ENCODE results near the gene GSK3A. TPM values are rescaled to one million over a fixed set of nuclear protein-coding genes. Genes with fewer than 3 reads are reported as not detected.
A peak's percentile ranks its signal among the peaks of the same experiment; 100 is the strongest.

Gene GSK3A
- total RNA-seq, 1 experiment from 2014 or later: 46.0 TPM

- no peak overlapping the region; a peak in 1 of 4 replicates for H3K4me3 ChIP-seq (ENCODE audit: low read depth in 2 of 2, low read length in 2 of 2)
- ATAC-seq: no peak
- peaks cover 38% of the 10 kb centered on the region for H3K4me1 ChIP-seq (ENCODE audit: control insufficient read depth, insufficient read depth, low read length)
- H3K27me3 ChIP-seq (ENCODE audit: control insufficient read depth, insufficient read depth, low read length): no peaks in the 10 kb centered on the region
- in situ Hi-C loops (cut with HindIII; ENCODE audit: low pct_unique_long_range_greater_than_20kb, low sequenced_read_pairs) (no loop called here), intact Hi-C loops (cut with micrococcal nuclease; ENCODE audit: unreplicated experiment) (no loop called here)
- DNase-seq (ENCODE audit: low read depth, low spot score): no peak
- CTCF ChIA-PET: interaction anchor here (0.7 kb wide), 1 partner anchor 363 kb away, joined by 3 read pairs; no protein-coding TSS in a partner anchor
- TF ChIP-seq, protein P1, sequence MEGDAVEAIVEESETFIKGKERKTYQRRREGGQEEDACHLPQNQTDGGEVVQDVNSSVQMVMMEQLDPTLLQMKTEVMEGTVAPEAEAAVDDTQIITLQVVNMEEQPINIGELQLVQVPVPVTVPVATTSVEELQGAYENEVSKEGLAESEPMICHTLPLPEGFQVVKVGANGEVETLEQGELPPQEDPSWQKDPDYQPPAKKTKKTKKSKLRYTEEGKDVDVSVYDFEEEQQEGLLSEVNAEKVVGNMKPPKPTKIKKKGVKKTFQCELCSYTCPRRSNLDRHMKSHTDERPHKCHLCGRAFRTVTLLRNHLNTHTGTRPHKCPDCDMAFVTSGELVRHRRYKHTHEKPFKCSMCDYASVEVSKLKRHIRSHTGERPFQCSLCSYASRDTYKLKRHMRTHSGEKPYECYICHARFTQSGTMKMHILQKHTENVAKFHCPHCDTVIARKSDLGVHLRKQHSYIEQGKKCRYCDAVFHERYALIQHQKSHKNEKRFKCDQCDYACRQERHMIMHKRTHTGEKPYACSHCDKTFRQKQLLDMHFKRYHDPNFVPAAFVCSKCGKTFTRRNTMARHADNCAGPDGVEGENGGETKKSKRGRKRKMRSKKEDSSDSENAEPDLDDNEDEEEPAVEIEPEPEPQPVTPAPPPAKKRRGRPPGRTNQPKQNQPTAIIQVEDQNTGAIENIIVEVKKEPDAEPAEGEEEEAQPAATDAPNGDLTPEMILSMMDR (IDR thresholded peaks at IDR 0.05): no peak
- TF ChIP-seq, protein P2, sequence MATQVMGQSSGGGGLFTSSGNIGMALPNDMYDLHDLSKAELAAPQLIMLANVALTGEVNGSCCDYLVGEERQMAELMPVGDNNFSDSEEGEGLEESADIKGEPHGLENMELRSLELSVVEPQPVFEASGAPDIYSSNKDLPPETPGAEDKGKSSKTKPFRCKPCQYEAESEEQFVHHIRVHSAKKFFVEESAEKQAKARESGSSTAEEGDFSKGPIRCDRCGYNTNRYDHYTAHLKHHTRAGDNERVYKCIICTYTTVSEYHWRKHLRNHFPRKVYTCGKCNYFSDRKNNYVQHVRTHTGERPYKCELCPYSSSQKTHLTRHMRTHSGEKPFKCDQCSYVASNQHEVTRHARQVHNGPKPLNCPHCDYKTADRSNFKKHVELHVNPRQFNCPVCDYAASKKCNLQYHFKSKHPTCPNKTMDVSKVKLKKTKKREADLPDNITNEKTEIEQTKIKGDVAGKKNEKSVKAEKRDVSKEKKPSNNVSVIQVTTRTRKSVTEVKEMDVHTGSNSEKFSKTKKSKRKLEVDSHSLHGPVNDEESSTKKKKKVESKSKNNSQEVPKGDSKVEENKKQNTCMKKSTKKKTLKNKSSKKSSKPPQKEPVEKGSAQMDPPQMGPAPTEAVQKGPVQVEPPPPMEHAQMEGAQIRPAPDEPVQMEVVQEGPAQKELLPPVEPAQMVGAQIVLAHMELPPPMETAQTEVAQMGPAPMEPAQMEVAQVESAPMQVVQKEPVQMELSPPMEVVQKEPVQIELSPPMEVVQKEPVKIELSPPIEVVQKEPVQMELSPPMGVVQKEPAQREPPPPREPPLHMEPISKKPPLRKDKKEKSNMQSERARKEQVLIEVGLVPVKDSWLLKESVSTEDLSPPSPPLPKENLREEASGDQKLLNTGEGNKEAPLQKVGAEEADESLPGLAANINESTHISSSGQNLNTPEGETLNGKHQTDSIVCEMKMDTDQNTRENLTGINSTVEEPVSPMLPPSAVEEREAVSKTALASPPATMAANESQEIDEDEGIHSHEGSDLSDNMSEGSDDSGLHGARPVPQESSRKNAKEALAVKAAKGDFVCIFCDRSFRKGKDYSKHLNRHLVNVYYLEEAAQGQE (IDR thresholded peaks at IDR 0.05; ENCODE audit: insufficient read depth in 1 of 2, low read depth in 2 of 2, low read length in 1 of 2): no peak
- TF ChIP-seq TCF7L2 (IDR thresholded peaks at IDR 0.05; ENCODE audit: low read depth, low read length) (no peak), SIN3A (IDR thresholded peaks at IDR 0.05; ENCODE audit: borderline replicate concordance, insufficient read depth, low read depth, low read length) (no peak), POLR2AphosphoS5 (IDR thresholded peaks at IDR 0.05; ENCODE audit: low read depth, low read length) (no peak)
- H3K36me3 ChIP-seq (ENCODE audit: control insufficient read depth, insufficient read depth, low read length): no peaks in the 10 kb centered on the region; the same call in 1 of the 2 replicates
- no TSS peak for BruUV-seq (replicated peaks)
- H3K9me3 ChIP-seq (ENCODE audit: control insufficient read depth, insufficient read depth, low read depth, low read length): no peaks in the 10 kb centered on the region
- peak overlapping the region; percentile 57; the same call in 1 of the 2 replicates for H3K27ac ChIP-seq (ENCODE audit: low read length)
- POLR2A ChIA-PET: interaction anchor here (0.7 kb wide), 1 partner anchor 32 kb away, joined by 5 read pairs; no protein-coding TSS in a partner anchor
Observed at GRCh38 chr19:42250183-42250665, 7.8 kb upstream of the GSK3A start.

GRCh38 chr19:42249769-42250168 is 7.4 kb upstream of the GSK3A start:
- POLR2A ChIA-PET: no interaction called here
- CTCF ChIA-PET: no interaction called here
- intact Hi-C loops (cut with micrococcal nuclease; ENCODE audit: unreplicated experiment) (loop anchor here (5.0 kb wide), 1 partner anchor 33 kb away; no protein-coding TSS in a partner anchor), in situ Hi-C loops (cut with HindIII; ENCODE audit: low pct_unique_long_range_greater_than_20kb, low sequenced_read_pairs) (no loop called here)
- BruUV-seq (replicated peaks): no TSS peak
- ATAC-seq (no peak), DNase-seq (ENCODE audit: low read depth, low spot score) (no peak)
- peaks cover 38% of the 10 kb centered on the region for H3K4me1 ChIP-seq (ENCODE audit: control insufficient read depth, insufficient read depth, low read length)
- no peak overlapping the region for H3K4me3 ChIP-seq (ENCODE audit: low read depth in 2 of 2, low read length in 2 of 2)
- no peaks in the 10 kb centered on the region for H3K27me3 ChIP-seq (ENCODE audit: control insufficient read depth, insufficient read depth, low read length)
- TF ChIP-seq, protein P1 (IDR thresholded peaks at IDR 0.05): no peak
- no peaks in the 10 kb centered on the region for H3K9me3 ChIP-seq (ENCODE audit: control insufficient read depth, insufficient read depth, low read depth, low read length)
- H3K36me3 ChIP-seq (ENCODE audit: control insufficient read depth, insufficient read depth, low read length): no peaks in the 10 kb centered on the region; the same call in 1 of the 2 replicates
- H3K27ac ChIP-seq (ENCODE audit: low read length): 0 out of 2 replicates have a peak overlapping the region, but pooled peaks have one; percentile 17

All from Panc1 (cell line).